Measurements from ENCODE around the gene COL24A1.
"Not testable (repeated sequence)": the region's sequence is repeated elsewhere in the genome, so short reads cannot be mapped to it uniquely, and the experiment has no call there.

Gene COL24A1

GRCh38 chr1:86085741-86086409, 70.7 kb downstream of the COL24A1 start:
- Histone ChIP-seq H3K9ac (ENCODE audit: low read length) (peak overlapping the region; percentile 19), H2AK5ac (ENCODE audit: low read length) (no peak overlapping the region), H3K4me1 (ENCODE audit: control insufficient read depth in 1 of 2, insufficient read depth in 2 of 2, low read length in 2 of 2) (no peaks in the 10 kb centered on the region), H4K8ac (ENCODE audit: low read depth, low read length) (no peak overlapping the region), H3K79me1 (ENCODE audit: low read length) (no peaks in the 10 kb centered on the region), H2BK5ac (ENCODE audit: low read depth, low read length, poor library complexity) (no peak overlapping the region), H3K27me3 (ENCODE audit: insufficient read depth, low read length) (no peaks in the 10 kb centered on the region), H3K4me2 (ENCODE audit: low read length) (no peak overlapping the region), H3K27ac (ENCODE audit: low read depth, low read length) (no peak overlapping the region), H4K12ac (ENCODE audit: low read depth, low read length) (no peak overlapping the region), H2BK12ac (ENCODE audit: low read length) (no peak overlapping the region), H3K4ac (ENCODE audit: low read depth, low read length) (no peak overlapping the region), H4K91ac (ENCODE audit: low read depth, low read length) (no peak overlapping the region), H2AFZ (ENCODE audit: insufficient read depth, low read length, poor library complexity) (no peak overlapping the region), H2BK120ac (ENCODE audit: insufficient read depth, low read length, poor library complexity) (no peak overlapping the region), H3K23ac (ENCODE audit: low read length) (peak overlapping the region; percentile 98), H3K4me3 (ENCODE audit: low read depth, low read length) (no peak overlapping the region), H3K9me3 (ENCODE audit: insufficient read depth, low read depth, low read length) (peaks cover 2% of the 10 kb centered on the region), H3K14ac (ENCODE audit: low read length) (no peak overlapping the region), H3K36me3 (ENCODE audit: control insufficient read depth in 1 of 2, insufficient read depth in 2 of 2, low read length in 2 of 2) (no peaks in the 10 kb centered on the region), H3K18ac (ENCODE audit: low read length) (no peak overlapping the region), H3K79me2 (ENCODE audit: control insufficient read depth, insufficient read depth, low read length, poor library complexity) (no peaks in the 10 kb centered on the region)
- WGBS (ENCODE audit: extremely low coverage, insufficient coverage, insufficient read length): no CpG with 5 or more reads among the region's 3 CpGs
- no peak for DNase-seq

GRCh38 chr1:86084998-86085397, 71.6 kb downstream of the COL24A1 start:
- H2BK5ac ChIP-seq (ENCODE audit: low read depth, low read length, poor library complexity): no peak overlapping the region
- no peak overlapping the region for H3K14ac ChIP-seq (ENCODE audit: low read length)

DNA sequence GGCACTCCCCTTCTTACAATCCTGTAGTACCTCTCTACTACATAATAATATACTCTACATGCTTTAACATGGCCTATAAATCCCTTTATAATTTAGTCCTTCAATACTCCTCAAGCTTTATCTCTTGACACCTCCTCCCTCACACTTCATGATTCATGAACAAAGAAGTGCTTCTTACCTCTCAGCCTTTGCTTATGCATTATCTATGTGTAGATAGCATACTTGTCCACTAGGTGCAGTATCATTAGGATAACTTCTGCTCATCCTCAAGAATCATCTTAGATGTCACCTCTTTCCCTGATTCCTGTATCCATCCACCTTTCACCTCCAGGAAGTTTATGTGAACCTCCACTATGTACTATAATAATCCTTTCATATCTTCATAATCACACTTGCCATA, 74.4 kb downstream of the COL24A1 start:
- H2AFZ ChIP-seq (ENCODE audit: insufficient read depth, low read length, poor library complexity): no peak overlapping the region
- H3K36me3 ChIP-seq (ENCODE audit: control insufficient read depth in 1 of 2, insufficient read depth in 2 of 2, low read length in 2 of 2): no peaks in the 10 kb centered on the region
- no peak overlapping the region for H3K18ac ChIP-seq (ENCODE audit: low read length)
- no peak overlapping the region for H2AK5ac ChIP-seq (ENCODE audit: low read length)
- no peak overlapping the region for H2BK120ac ChIP-seq (ENCODE audit: insufficient read depth, low read length, poor library complexity)
- H3K4me1 ChIP-seq (ENCODE audit: control insufficient read depth in 1 of 2, insufficient read depth in 2 of 2, low read length in 2 of 2): no peaks in the 10 kb centered on the region
- no peak overlapping the region for H3K9ac ChIP-seq (ENCODE audit: low read length)
- H4K91ac ChIP-seq (ENCODE audit: low read depth, low read length): no peak overlapping the region
- H3K9me3 ChIP-seq (ENCODE audit: insufficient read depth, low read depth, low read length): no peaks in the 10 kb centered on the region
- no peak overlapping the region for H2BK12ac ChIP-seq (ENCODE audit: low read length)
- H4K8ac ChIP-seq (ENCODE audit: low read depth, low read length): no peak overlapping the region
- no peaks in the 10 kb centered on the region for H3K27me3 ChIP-seq (ENCODE audit: insufficient read depth, low read length)
- H3K23ac ChIP-seq (ENCODE audit: low read length): no peak overlapping the region
- DNase-seq: peak in 1 of 2 donors; percentile 3
- no peaks in the 10 kb centered on the region for H3K79me2 ChIP-seq (ENCODE audit: control insufficient read depth, insufficient read depth, low read length, poor library complexity)
- no peak overlapping the region for H3K4me3 ChIP-seq (ENCODE audit: low read depth, low read length)
- H3K27ac ChIP-seq (ENCODE audit: low read depth, low read length): no peak overlapping the region
- H4K12ac ChIP-seq (ENCODE audit: low read depth, low read length): no peak overlapping the region
- no peak overlapping the region for H3K4ac ChIP-seq (ENCODE audit: low read depth, low read length)
- H3K14ac ChIP-seq (ENCODE audit: low read length): no peak overlapping the region
- no peak overlapping the region for H3K4me2 ChIP-seq (ENCODE audit: low read length)
- H2BK5ac ChIP-seq (ENCODE audit: low read depth, low read length, poor library complexity): no peak overlapping the region
- no peaks in the 10 kb centered on the region for H3K79me1 ChIP-seq (ENCODE audit: low read length)

More at GRCh38 chr1:86084998-86085397, 71.6 kb downstream of the COL24A1 start:
- Histone ChIP-seq H3K4me1 (ENCODE audit: control insufficient read depth in 1 of 2, insufficient read depth in 2 of 2, low read length in 2 of 2) (no peaks in the 10 kb centered on the region), H3K23ac (ENCODE audit: low read length) (no peak overlapping the region), H3K27me3 (ENCODE audit: insufficient read depth, low read length) (no peaks in the 10 kb centered on the region), H3K9me3 (ENCODE audit: insufficient read depth, low read depth, low read length) (peaks cover 2% of the 10 kb centered on the region), H2AFZ (ENCODE audit: insufficient read depth, low read length, poor library complexity) (no peak overlapping the region), H4K12ac (ENCODE audit: low read depth, low read length) (no peak overlapping the region), H3K4me2 (ENCODE audit: low read length) (no peak overlapping the region), H3K4ac (ENCODE audit: low read depth, low read length) (no peak overlapping the region), H2AK5ac (ENCODE audit: low read length) (no peak overlapping the region), H3K79me1 (ENCODE audit: low read length) (no peaks in the 10 kb centered on the region), H3K4me3 (ENCODE audit: low read depth, low read length) (no peak overlapping the region), H4K91ac (ENCODE audit: low read depth, low read length) (no peak overlapping the region), H4K8ac (ENCODE audit: low read depth, low read length) (no peak overlapping the region), H3K36me3 (ENCODE audit: control insufficient read depth in 1 of 2, insufficient read depth in 2 of 2, low read length in 2 of 2) (no peaks in the 10 kb centered on the region), H3K79me2 (ENCODE audit: control insufficient read depth, insufficient read depth, low read length, poor library complexity) (no peaks in the 10 kb centered on the region), H2BK12ac (ENCODE audit: low read length) (no peak overlapping the region), H3K18ac (ENCODE audit: low read length) (no peak overlapping the region), H2BK120ac (ENCODE audit: insufficient read depth, low read length, poor library complexity) (no peak overlapping the region), H3K9ac (ENCODE audit: low read length) (no peak overlapping the region), H3K27ac (ENCODE audit: low read depth, low read length) (no peak overlapping the region)
- no peak for DNase-seq

GRCh38 chr1:86072474-86072873, 84.1 kb downstream of the COL24A1 start:
- not testable (repeated sequence) for H3K4me2 ChIP-seq (ENCODE audit: low read length); H4K12ac ChIP-seq (ENCODE audit: low read depth, low read length); H3K14ac ChIP-seq (ENCODE audit: low read length); H3K27ac ChIP-seq (ENCODE audit: low read depth, low read length); H3K79me2 ChIP-seq (ENCODE audit: control insufficient read depth, insufficient read depth, low read length, poor library complexity); H3K23ac ChIP-seq (ENCODE audit: low read length); H2AFZ ChIP-seq (ENCODE audit: insufficient read depth, low read length, poor library complexity); H2AK5ac ChIP-seq (ENCODE audit: low read length); DNase-seq; H2BK5ac ChIP-seq (ENCODE audit: low read depth, low read length, poor library complexity); H4K8ac ChIP-seq (ENCODE audit: low read depth, low read length); H3K9ac ChIP-seq (ENCODE audit: low read length); H4K91ac ChIP-seq (ENCODE audit: low read depth, low read length); H3K4me3 ChIP-seq (ENCODE audit: low read depth, low read length); H3K27me3 ChIP-seq (ENCODE audit: insufficient read depth, low read length); H3K9me3 ChIP-seq (ENCODE audit: insufficient read depth, low read depth, low read length); H3K18ac ChIP-seq (ENCODE audit: low read length); H3K4ac ChIP-seq (ENCODE audit: low read depth, low read length); H3K36me3 ChIP-seq (ENCODE audit: control insufficient read depth in 1 of 2, insufficient read depth in 2 of 2, low read length in 2 of 2); H3K79me1 ChIP-seq (ENCODE audit: low read length); H2BK120ac ChIP-seq (ENCODE audit: insufficient read depth, low read length, poor library complexity); H3K4me1 ChIP-seq (ENCODE audit: control insufficient read depth in 1 of 2, insufficient read depth in 2 of 2, low read length in 2 of 2); H2BK12ac ChIP-seq (ENCODE audit: low read length)
- WGBS (ENCODE audit: extremely low coverage, insufficient coverage, insufficient read length): no CpG with 5 or more reads among the region's 6 CpGs
